Skin epidermis (tissue), 12 donors: ENCODE measurements around the gene SNX4.
"Not testable (repeated sequence)": the region's sequence is repeated elsewhere in the genome, so short reads cannot be mapped to it uniquely, and the experiment has no call there.

ENCODE experiments used
- H3K27ac ChIP-seq, 21 experiments: fragments of 200-600 bp; sonication (generic) in 11 of 21; one replicate each; pipeline ENCODE4 v1.5.0; 2020; ENCODE audit warnings: mild to moderate bottlenecking in 3 of 21, inconsistent platforms in 2 of 21, moderate library complexity in 2 of 21
- H3K4me3 ChIP-seq, 7 experiments: fragments of 200-600 bp; sonication (generic) in 2 of 7; one replicate each; pipeline ENCODE4 v1.5.0; 2020; ENCODE audit warnings: inconsistent platforms in 2 of 7, mild to moderate bottlenecking in 2 of 7, moderate library complexity in 1 of 7

Gene SNX4

GRCh38 chr3:125519678-125520562 is at the start of gene SNX4:
TSS of gene SNX4 (minus strand) at chr3:125520202. CDS start at chr3:125520172, 30 bp downstream.
- H3K4me3 ChIP-seq: peak within 1 kb of the TSS; percentile 75 to 98 (median 95)
- peak within 1 kb of the TSS; percentile 53 to 96 (median 90) for H3K27ac ChIP-seq

- Histone ChIP-seq H3K4me3 (no peak overlapping the region), H3K27ac (no peak overlapping the region)
These were observed 36.3 kb upstream of the SNX4 start for GRCh38 chr3:125556314-125556713.

GRCh38 chr3:125552401-125552800 is 32.4 kb upstream of the SNX4 start:
- Histone ChIP-seq H3K27ac (no peak overlapping the region), H3K4me3 (no peak overlapping the region)

- Histone ChIP-seq H3K4me3 (no peak overlapping the region), H3K27ac (no peak overlapping the region)
These were observed 8.9 kb upstream of the SNX4 start for GRCh38 chr3:125528920-125529319.

GRCh38 chr3:125525153-125525552 is 5.2 kb upstream of the SNX4 start:
- H3K27ac ChIP-seq: no peak overlapping the region

GRCh38 chr3:125520563-125520919 is 539 bp upstream of the SNX4 start:
- Histone ChIP-seq H3K27ac (peak overlapping the region in 19 of 21 experiments; percentile 53 to 96 (median 91)), H3K4me3 (peak overlapping the region; percentile 75 to 98 (median 95))

More at GRCh38 chr3:125525153-125525552, 5.2 kb upstream of the SNX4 start:
- no peak overlapping the region for H3K4me3 ChIP-seq

GRCh38 chr3:125515421-125515820 is 4.6 kb downstream of the SNX4 start:
- H3K27ac ChIP-seq: no peak overlapping the region
- no peak overlapping the region for H3K4me3 ChIP-seq

GRCh38 chr3:125513490-125514115 is 6.4 kb downstream of the SNX4 start:
- Histone ChIP-seq H3K4me3 (no peak overlapping the region), H3K27ac (no peak overlapping the region)

GRCh38 chr3:125512135-125512920 is 7.7 kb downstream of the SNX4 start:
- no peak overlapping the region for H3K27ac ChIP-seq
- H3K4me3 ChIP-seq: no peak overlapping the region

- no peak overlapping the region for H3K27ac ChIP-seq
These were observed 8.4 kb downstream of the SNX4 start for GRCh38 chr3:125511420-125512118.

GRCh38 chr3:125507128-125507527 is 12.9 kb downstream of the SNX4 start:
- H3K27ac ChIP-seq: no peak overlapping the region
- no peak overlapping the region for H3K4me3 ChIP-seq

More at GRCh38 chr3:125511420-125512118, 8.4 kb downstream of the SNX4 start:
- H3K4me3 ChIP-seq: no peak overlapping the region

GRCh38 chr3:125498630-125499029 is 21.4 kb downstream of the SNX4 start:
- no peak overlapping the region for H3K4me3 ChIP-seq
- H3K27ac ChIP-seq: no peak overlapping the region

GRCh38 chr3:125496701-125497100 is 23.3 kb downstream of the SNX4 start:
- Histone ChIP-seq H3K4me3 (no peak overlapping the region), H3K27ac (no peak overlapping the region)

GRCh38 chr3:125482406-125482805 is 37.6 kb downstream of the SNX4 start:
- Histone ChIP-seq H3K27ac (no peak overlapping the region), H3K4me3 (no peak overlapping the region)

GRCh38 chr3:125481786-125482185 is 38.2 kb downstream of the SNX4 start:
- Histone ChIP-seq H3K27ac (no peak overlapping the region), H3K4me3 (no peak overlapping the region)

- not testable (repeated sequence) for H3K27ac ChIP-seq, H3K4me3 ChIP-seq
These were observed 38.6 kb downstream of the SNX4 start for GRCh38 chr3:125481375-125481759.

- H3K27ac ChIP-seq: no peak overlapping the region
- no peak overlapping the region for H3K4me3 ChIP-seq
These were observed 39.2 kb downstream of the SNX4 start for GRCh38 chr3:125480656-125481374.

- Histone ChIP-seq H3K4me3 (no peak overlapping the region), H3K27ac (no peak overlapping the region)
These were observed 40.9 kb downstream of the SNX4 start for GRCh38 chr3:125479091-125479490.

- Histone ChIP-seq H3K4me3 (no peak overlapping the region), H3K27ac (no peak overlapping the region)
These were observed 41.7 kb downstream of the SNX4 start for GRCh38 chr3:125478326-125478725.
